ENCODE data around the gene OSGEP.
A peak's percentile ranks its signal among the peaks of the same experiment; 100 is the strongest.

OSGEP gene

GRCh38 chr14:20492486-20492885 lies 37.9 kb upstream of the OSGEP start:
- no peaks in the 10 kb centered on the region for H3K79me2 ChIP-seq (ENCODE audit: low read length)
- H3K9ac ChIP-seq (ENCODE audit: low read length) = no peak overlapping the region
- H3K4me1 ChIP-seq (ENCODE audit: low read length) = peaks cover 44% of the 10 kb centered on the region
- no peak overlapping the region for H3K27ac ChIP-seq (ENCODE audit: low read length)
- no peaks in the 10 kb centered on the region for H3K9me3 ChIP-seq (ENCODE audit: insufficient read depth, low read length)
- TF ChIP-seq CTCF (IDR thresholded peaks at IDR 0.05; ENCODE audit: low read depth, low read length) (no peak), EZH2phosphoT487 (IDR thresholded peaks at IDR 0.05; ENCODE audit: low read depth) (no peak)
- H3K4me2 ChIP-seq (ENCODE audit: low read length) = peak overlapping the region; percentile 79
- no peak overlapping the region for H3K4me3 ChIP-seq (ENCODE audit: low read length)
- no peaks in the 10 kb centered on the region for H3K36me3 ChIP-seq (replicated peaks; ENCODE audit: low read depth, low read length)
- no peak overlapping the region for H2AFZ ChIP-seq (ENCODE audit: low read depth, low read length)
- no peaks in the 10 kb centered on the region for H4K20me1 ChIP-seq (ENCODE audit: insufficient read depth, low read length)
- no peaks in the 10 kb centered on the region for H3K27me3 ChIP-seq (ENCODE audit: low read depth, low read length)

GRCh38 chr14:20490563-20490962 lies 36.0 kb upstream of the OSGEP start:
- Histone ChIP-seq H3K4me1 (ENCODE audit: low read length) (peaks cover 44% of the 10 kb centered on the region), H3K9me3 (ENCODE audit: insufficient read depth, low read length) (no peaks in the 10 kb centered on the region), H3K27me3 (ENCODE audit: low read depth, low read length) (0 out of 2 replicates have a peak, but pooled peaks cover 5% of the 10 kb centered on the region), H3K4me3 (ENCODE audit: low read length) (no peak overlapping the region), H4K20me1 (ENCODE audit: insufficient read depth, low read length) (no peaks in the 10 kb centered on the region), H3K27ac (ENCODE audit: low read length) (no peak overlapping the region), H3K4me2 (ENCODE audit: low read length) (peak overlapping the region; percentile 79; the same call in 1 of the 2 replicates), H3K36me3 (replicated peaks; ENCODE audit: low read depth, low read length) (no peaks in the 10 kb centered on the region), H2AFZ (ENCODE audit: low read depth, low read length) (no peak overlapping the region), H3K9ac (ENCODE audit: low read length) (no peak overlapping the region), H3K79me2 (ENCODE audit: low read length) (no peaks in the 10 kb centered on the region)
- no peak for TF ChIP-seq CTCF (IDR thresholded peaks at IDR 0.05; ENCODE audit: low read depth, low read length)
- TF ChIP-seq EZH2phosphoT487 (IDR thresholded peaks at IDR 0.05; ENCODE audit: low read depth) = no peak

- Histone ChIP-seq H3K9ac (ENCODE audit: low read length) (no peak overlapping the region), H3K9me3 (ENCODE audit: insufficient read depth, low read length) (no peaks in the 10 kb centered on the region), H2AFZ (ENCODE audit: low read depth, low read length) (no peak overlapping the region), H3K27me3 (ENCODE audit: low read depth, low read length) (0 out of 2 replicates have a peak, but pooled peaks cover 5% of the 10 kb centered on the region), H3K27ac (ENCODE audit: low read length) (no peak overlapping the region), H3K79me2 (ENCODE audit: low read length) (no peaks in the 10 kb centered on the region), H3K36me3 (replicated peaks; ENCODE audit: low read depth, low read length) (no peaks in the 10 kb centered on the region), H3K4me1 (ENCODE audit: low read length) (peaks cover 42% of the 10 kb centered on the region), H3K4me2 (ENCODE audit: low read length) (no peak overlapping the region), H4K20me1 (ENCODE audit: insufficient read depth, low read length) (no peaks in the 10 kb centered on the region), H3K4me3 (ENCODE audit: low read length) (no peak overlapping the region)
- TF ChIP-seq EZH2phosphoT487 (IDR thresholded peaks at IDR 0.05; ENCODE audit: low read depth) (no peak), CTCF (IDR thresholded peaks at IDR 0.05; ENCODE audit: low read depth, low read length) (no peak)
Observed at GRCh38 chr14:20489093-20489994, 34.7 kb upstream of the OSGEP start.

GRCh38 chr14:20487396-20487725 lies 32.7 kb upstream of the OSGEP start:
- Histone ChIP-seq H3K9me3 (ENCODE audit: insufficient read depth, low read length) (no peaks in the 10 kb centered on the region), H3K27me3 (ENCODE audit: low read depth, low read length) (0 out of 2 replicates have a peak, but pooled peaks cover 5% of the 10 kb centered on the region), H3K36me3 (replicated peaks; ENCODE audit: low read depth, low read length) (no peaks in the 10 kb centered on the region), H3K9ac (ENCODE audit: low read length) (no peak overlapping the region), H2AFZ (ENCODE audit: low read depth, low read length) (no peak overlapping the region), H3K4me3 (ENCODE audit: low read length) (no peak overlapping the region), H3K27ac (ENCODE audit: low read length) (no peak overlapping the region), H4K20me1 (ENCODE audit: insufficient read depth, low read length) (no peaks in the 10 kb centered on the region), H3K4me1 (ENCODE audit: low read length) (peaks cover 27% of the 10 kb centered on the region), H3K79me2 (ENCODE audit: low read length) (no peaks in the 10 kb centered on the region), H3K4me2 (ENCODE audit: low read length) (no peak overlapping the region)
- no peak for TF ChIP-seq EZH2phosphoT487 (IDR thresholded peaks at IDR 0.05; ENCODE audit: low read depth)
- TF ChIP-seq CTCF (IDR thresholded peaks at IDR 0.05; ENCODE audit: low read depth, low read length) = peak; percentile 27; the same call in 1 of the 2 replicates
